Measurements from ENCODE around the gene KRT76. TPM values are rescaled to one million over a fixed set of nuclear protein-coding genes. Genes with fewer than 3 reads are reported as not detected.

The KRT76 gene
- total RNA-seq, 1 donor: not detected

DNA sequence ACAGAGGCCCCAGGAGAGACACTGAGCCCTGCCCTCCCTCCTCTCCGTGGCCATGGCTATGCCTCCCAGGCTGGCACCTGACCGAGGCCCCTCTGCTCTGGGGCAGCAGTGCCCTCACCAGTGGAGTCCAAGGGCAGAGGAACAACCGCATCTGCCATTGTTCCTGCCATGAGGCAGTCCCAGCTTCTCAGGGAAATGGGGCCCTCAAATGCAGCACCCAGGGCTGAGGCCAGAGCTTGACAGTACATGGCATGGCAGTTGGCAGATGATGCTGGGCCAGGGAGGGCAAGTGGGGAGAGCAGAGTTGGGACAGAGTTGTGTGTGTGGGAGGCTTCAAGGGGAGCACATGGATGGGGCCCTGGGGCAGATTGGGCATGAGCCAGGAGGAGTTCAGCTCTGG lies 52.8 kb downstream of the KRT76 start:
- Histone ChIP-seq H3K4me3 (ENCODE audit: insufficient read depth, low read length) (no peak overlapping the region), H3K27me3 (ENCODE audit: insufficient read depth, low read length) (peaks cover 7% of the 10 kb centered on the region), H3K36me3 (ENCODE audit: insufficient read depth, low read length) (no peaks in the 10 kb centered on the region), H3K4me2 (ENCODE audit: insufficient read depth, low read length) (no peak overlapping the region), H2AFZ (ENCODE audit: low read length) (no peak overlapping the region), H3K4me1 (ENCODE audit: insufficient read depth, low read length) (no peaks in the 10 kb centered on the region), H4K20me1 (ENCODE audit: insufficient read depth, low read length) (no peaks in the 10 kb centered on the region), H3K79me2 (ENCODE audit: insufficient read depth, low read length) (no peaks in the 10 kb centered on the region), H3K27ac (ENCODE audit: low read depth, low read length) (no peak overlapping the region), H3K9me3 (ENCODE audit: low read depth, low read length) (no peaks in the 10 kb centered on the region)
- DNase-seq (ENCODE audit: insufficient read length, low spot score, missing footprints): no peak
- TF ChIP-seq, protein P1, sequence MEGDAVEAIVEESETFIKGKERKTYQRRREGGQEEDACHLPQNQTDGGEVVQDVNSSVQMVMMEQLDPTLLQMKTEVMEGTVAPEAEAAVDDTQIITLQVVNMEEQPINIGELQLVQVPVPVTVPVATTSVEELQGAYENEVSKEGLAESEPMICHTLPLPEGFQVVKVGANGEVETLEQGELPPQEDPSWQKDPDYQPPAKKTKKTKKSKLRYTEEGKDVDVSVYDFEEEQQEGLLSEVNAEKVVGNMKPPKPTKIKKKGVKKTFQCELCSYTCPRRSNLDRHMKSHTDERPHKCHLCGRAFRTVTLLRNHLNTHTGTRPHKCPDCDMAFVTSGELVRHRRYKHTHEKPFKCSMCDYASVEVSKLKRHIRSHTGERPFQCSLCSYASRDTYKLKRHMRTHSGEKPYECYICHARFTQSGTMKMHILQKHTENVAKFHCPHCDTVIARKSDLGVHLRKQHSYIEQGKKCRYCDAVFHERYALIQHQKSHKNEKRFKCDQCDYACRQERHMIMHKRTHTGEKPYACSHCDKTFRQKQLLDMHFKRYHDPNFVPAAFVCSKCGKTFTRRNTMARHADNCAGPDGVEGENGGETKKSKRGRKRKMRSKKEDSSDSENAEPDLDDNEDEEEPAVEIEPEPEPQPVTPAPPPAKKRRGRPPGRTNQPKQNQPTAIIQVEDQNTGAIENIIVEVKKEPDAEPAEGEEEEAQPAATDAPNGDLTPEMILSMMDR (IDR thresholded peaks at IDR 0.05; ENCODE audit: extremely low read depth, low read depth, low read length): no peak

- no peaks in the 10 kb centered on the region for H4K20me1 ChIP-seq (ENCODE audit: insufficient read depth, low read length)
- H3K27ac ChIP-seq (ENCODE audit: low read depth, low read length): no peak overlapping the region
- no peaks in the 10 kb centered on the region for H3K4me1 ChIP-seq (ENCODE audit: insufficient read depth, low read length)
- no peaks in the 10 kb centered on the region for H3K9me3 ChIP-seq (ENCODE audit: low read depth, low read length)
- DNase-seq (ENCODE audit: insufficient read length, low spot score, missing footprints): no peak
- no peaks in the 10 kb centered on the region for H3K36me3 ChIP-seq (ENCODE audit: insufficient read depth, low read length)
- H2AFZ ChIP-seq (ENCODE audit: low read length): no peak overlapping the region
- no peak overlapping the region for H3K4me3 ChIP-seq (ENCODE audit: insufficient read depth, low read length)
- TF ChIP-seq, protein P1 (IDR thresholded peaks at IDR 0.05; ENCODE audit: extremely low read depth, low read depth, low read length): no peak
- H3K4me2 ChIP-seq (ENCODE audit: insufficient read depth, low read length): no peak overlapping the region
- peaks cover 10% of the 10 kb centered on the region for H3K27me3 ChIP-seq (ENCODE audit: insufficient read depth, low read length)
- no peaks in the 10 kb centered on the region for H3K79me2 ChIP-seq (ENCODE audit: insufficient read depth, low read length)
Measured at GRCh38 chr12:52722680-52723079, 54.5 kb downstream of the KRT76 start.

- Histone ChIP-seq H3K9me3 (ENCODE audit: low read depth, low read length) (no peaks in the 10 kb centered on the region), H3K36me3 (ENCODE audit: insufficient read depth, low read length) (no peaks in the 10 kb centered on the region), H3K27me3 (ENCODE audit: insufficient read depth, low read length) (peaks cover 12% of the 10 kb centered on the region), H3K4me1 (ENCODE audit: insufficient read depth, low read length) (no peaks in the 10 kb centered on the region), H3K27ac (ENCODE audit: low read depth, low read length) (no peak overlapping the region), H3K4me3 (ENCODE audit: insufficient read depth, low read length) (no peak overlapping the region), H4K20me1 (ENCODE audit: insufficient read depth, low read length) (no peaks in the 10 kb centered on the region), H2AFZ (ENCODE audit: low read length) (no peak overlapping the region), H3K4me2 (ENCODE audit: insufficient read depth, low read length) (no peak overlapping the region), H3K79me2 (ENCODE audit: insufficient read depth, low read length) (no peaks in the 10 kb centered on the region)
- DNase-seq (ENCODE audit: insufficient read length, low spot score, missing footprints): no peak
- TF ChIP-seq, protein P1 (IDR thresholded peaks at IDR 0.05; ENCODE audit: extremely low read depth, low read depth, low read length): no peak
Measured at GRCh38 chr12:52721838-52722470, 55.2 kb downstream of the KRT76 start.

DNA sequence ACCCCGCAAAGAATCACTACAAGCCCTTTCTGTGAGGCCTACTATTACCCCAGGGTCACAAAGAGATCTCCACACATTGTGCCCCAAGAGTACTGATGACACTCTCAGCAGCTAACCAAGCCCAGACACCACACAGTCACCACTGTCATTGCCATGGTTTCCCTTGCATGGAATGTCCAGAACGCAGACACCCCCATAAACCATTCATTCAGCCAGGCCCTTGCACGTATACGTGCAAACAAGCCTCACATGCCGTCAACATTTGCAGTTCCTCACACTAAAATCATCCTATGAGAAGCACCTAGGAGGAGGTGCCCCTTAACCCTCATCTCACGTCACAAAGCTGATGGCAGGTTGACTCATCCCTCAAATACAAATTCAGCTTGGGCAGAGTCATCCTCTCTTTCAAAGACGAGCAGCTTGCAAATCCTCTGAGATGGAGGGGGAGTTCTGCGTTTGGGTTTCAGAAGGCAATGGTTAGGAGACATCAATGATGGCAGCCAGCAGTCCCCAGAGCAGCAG lies 56.7 kb downstream of the KRT76 start:
- H3K79me2 ChIP-seq (ENCODE audit: insufficient read depth, low read length): no peaks in the 10 kb centered on the region
- H4K20me1 ChIP-seq (ENCODE audit: insufficient read depth, low read length): no peaks in the 10 kb centered on the region
- DNase-seq (ENCODE audit: insufficient read length, low spot score, missing footprints): no peak
- TF ChIP-seq, protein P1 (IDR thresholded peaks at IDR 0.05; ENCODE audit: extremely low read depth, low read depth, low read length): no peak
- no peak overlapping the region for H3K27ac ChIP-seq (ENCODE audit: low read depth, low read length)
- peaks cover 26% of the 10 kb centered on the region for H3K27me3 ChIP-seq (ENCODE audit: insufficient read depth, low read length)
- no peaks in the 10 kb centered on the region for H3K9me3 ChIP-seq (ENCODE audit: low read depth, low read length)
- no peak overlapping the region for H2AFZ ChIP-seq (ENCODE audit: low read length)
- no peak overlapping the region for H3K4me3 ChIP-seq (ENCODE audit: insufficient read depth, low read length)
- H3K4me2 ChIP-seq (ENCODE audit: insufficient read depth, low read length): no peak overlapping the region
- H3K4me1 ChIP-seq (ENCODE audit: insufficient read depth, low read length): no peaks in the 10 kb centered on the region
- H3K36me3 ChIP-seq (ENCODE audit: insufficient read depth, low read length): no peaks in the 10 kb centered on the region

Small RNA genes lying within 50 kb of the gene (small RNA-seq; reads per million reads assigned to genes)
- gene AC107016.2: not detected

Other genes with a start within 250 kb of the KRT76 start
- not detected in 2 replicates for gene KRT71, start 224.2 kb downstream of the KRT76 start, total RNA-seq
- not detected in 2 replicates for gene KRT74, start 203.5 kb downstream of the KRT76 start, total RNA-seq
- gene KRT72, start 175.9 kb downstream of the KRT76 start, total RNA-seq: not detected in 2 replicates
- gene KRT73, start 158.8 kb downstream of the KRT76 start, total RNA-seq: not detected in 2 replicates
- gene KRT2, start 125.1 kb downstream of the KRT76 start, total RNA-seq: not detected in 2 replicates
- not detected in 2 replicates for gene KRT1, start 96.9 kb downstream of the KRT76 start, total RNA-seq
- not detected in 2 replicates for gene KRT77, start 73.8 kb downstream of the KRT76 start, total RNA-seq
- gene KRT3, start 18.8 kb upstream of the KRT76 start, total RNA-seq: not detected in 2 replicates
- gene KRT4, start 36.8 kb upstream of the KRT76 start, total RNA-seq: not detected in 2 replicates
- not detected in 2 replicates for gene KRT79, start 57.0 kb upstream of the KRT76 start, total RNA-seq
- gene KRT78, start 71.6 kb upstream of the KRT76 start, total RNA-seq: not detected in 2 replicates
- gene KRT8, start 127.7 kb upstream of the KRT76 start, total RNA-seq: 2.9 and 5.1 TPM in 2 replicates
- gene KRT18, start 171.8 kb upstream of the KRT76 start, total RNA-seq: 22.4 and 61.9 TPM in 2 replicates
- gene EIF4B, start 229.1 kb upstream of the KRT76 start, total RNA-seq: 1,135 and 1,332 TPM in 2 replicates

Data from osteoblast (primary cell).